ENCODE results near the gene IL1R1.

Gene IL1R1

DNA sequence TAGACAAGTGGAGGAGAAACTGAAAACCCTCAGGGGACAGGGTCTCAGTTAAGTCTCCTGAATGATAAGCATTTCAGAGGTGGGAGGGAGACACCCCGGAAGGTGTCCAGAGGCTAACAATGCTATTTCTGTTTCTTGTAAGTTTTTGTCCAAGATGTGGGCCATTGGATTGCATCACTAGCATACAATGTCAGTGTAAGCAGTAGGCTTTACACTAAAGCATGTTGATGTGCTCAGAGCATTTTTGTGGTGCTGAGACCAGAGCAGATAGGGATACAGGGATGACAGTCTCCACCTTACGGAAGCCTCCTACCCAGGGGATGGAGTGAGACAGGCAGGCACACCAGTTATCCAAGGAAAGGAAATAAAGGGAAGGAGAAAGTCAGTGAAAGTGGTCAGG lies 2.2 kb upstream of the IL1R1 start:
- no peak for DNase-seq

DNA sequence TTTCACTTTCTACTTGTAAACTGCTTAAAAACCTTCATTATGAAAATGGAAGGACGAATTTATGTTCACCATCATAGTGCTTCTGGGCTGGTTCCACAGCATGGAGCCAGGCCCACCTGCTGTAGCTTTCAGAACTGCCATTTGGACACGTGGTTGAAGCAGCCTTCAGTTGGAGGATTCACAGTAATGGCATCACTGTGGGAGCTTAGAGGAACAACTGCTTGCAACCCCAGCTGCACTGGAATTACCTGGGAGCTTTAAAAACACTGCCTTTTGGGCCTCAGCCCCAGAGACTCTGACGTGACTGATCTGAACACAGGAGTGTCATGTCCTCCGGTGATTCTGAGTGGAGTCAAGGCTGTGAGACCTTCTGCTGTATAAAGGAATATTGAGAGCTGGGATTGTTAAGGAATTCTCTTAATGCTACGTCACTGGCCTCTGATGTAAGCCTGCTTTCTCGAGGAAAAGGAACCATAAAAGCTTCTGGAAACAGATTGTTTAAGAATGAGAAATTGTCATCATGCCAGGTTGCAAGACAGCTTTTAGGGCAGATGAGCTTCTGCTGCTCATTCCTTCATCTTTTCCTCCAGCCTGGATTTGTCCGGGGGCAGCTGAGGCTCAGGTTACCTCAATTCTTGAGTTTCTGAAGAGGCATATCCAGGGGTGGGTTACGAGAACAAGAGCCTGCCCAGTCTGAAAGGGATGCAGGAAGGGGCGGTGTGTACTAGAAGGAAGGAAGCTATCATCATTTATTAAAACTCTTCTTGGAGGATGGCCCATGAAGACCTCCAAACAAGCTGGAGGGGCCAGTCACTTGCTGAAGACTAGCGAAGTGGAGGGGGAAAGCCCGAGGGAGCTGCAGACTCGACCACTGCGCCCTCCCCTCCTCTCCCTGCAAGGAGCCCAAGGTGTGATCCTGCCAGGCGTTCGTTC lies 1.3 kb upstream of the IL1R1 start:
- DNase-seq = no peak

DNA sequence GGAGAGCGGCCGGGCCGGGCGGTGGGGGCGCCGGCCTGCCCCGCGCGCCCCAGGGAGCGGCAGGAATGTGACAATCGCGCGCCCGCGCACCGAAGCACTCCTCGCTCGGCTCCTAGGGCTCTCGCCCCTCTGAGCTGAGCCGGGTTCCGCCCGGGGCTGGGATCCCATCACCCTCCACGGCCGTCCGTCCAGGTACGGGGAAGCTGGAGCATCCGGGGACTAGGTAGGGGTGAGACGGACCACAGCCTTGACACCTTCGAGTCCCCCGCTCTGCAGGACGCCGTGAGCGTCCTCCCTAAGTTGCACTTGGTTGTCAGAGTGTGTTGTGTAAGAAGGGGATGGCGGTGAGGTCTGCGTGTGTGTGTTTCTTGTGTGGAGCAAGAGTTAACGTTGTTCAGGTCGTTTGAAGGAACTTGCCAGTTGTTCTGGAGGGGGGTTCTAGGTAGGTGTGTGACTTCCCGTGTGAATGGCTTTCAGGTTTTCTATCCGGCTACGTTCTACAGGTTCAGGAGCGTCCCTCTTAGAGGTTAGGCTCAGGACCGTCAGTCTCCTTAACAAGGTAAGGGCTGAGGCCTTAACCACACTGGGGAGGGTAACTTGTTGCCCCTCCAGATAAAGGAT lies 393 bp downstream of the IL1R1 start:
- DNase-seq = no peak

DNA sequence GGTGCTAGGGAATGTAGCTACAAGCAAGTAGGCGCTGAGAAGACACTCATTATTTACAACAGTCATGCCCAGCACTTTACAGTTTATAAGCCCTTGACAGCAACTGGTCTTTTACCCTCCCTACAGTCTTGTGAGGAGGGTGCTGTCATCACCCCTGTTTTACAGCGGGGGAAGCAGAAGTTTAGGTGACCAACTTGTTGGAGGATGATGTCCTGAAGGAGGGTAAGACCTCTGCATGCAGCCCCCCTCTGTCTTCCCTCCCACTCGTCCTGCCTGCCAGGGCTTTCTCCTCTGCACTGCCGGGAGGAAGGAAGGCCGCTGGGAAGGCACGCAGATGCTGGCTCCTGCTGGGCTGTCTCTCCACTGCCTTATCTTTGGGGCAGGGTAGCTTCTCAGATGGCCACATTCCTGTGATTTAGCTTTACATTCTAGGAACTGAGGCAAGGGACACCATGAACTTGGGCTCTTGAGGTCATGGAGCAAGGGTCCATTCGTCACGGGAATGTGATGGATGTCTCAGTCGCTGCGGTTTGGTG lies 972 bp downstream of the IL1R1 start:
- no peak for DNase-seq

DNA sequence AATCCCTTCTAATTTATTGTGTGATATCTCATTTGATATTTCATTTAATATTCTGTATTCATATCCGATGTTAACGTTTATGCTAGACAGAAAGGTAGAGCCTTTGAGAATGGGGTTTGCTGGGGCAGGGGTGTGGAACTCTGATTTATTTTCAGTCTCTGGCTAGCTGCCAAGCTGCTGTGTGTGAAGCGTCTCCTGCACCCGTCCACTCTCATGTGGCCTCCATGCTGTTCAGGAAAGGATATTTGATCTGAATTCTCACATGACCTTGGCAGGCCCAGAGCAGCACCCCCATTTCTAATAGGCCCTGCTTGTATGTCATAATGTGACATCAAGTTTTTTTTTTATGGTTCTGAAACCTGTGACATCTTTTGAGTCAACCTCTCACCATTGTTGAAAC lies 1.6 kb downstream of the IL1R1 start:
- no peak for DNase-seq

DNA sequence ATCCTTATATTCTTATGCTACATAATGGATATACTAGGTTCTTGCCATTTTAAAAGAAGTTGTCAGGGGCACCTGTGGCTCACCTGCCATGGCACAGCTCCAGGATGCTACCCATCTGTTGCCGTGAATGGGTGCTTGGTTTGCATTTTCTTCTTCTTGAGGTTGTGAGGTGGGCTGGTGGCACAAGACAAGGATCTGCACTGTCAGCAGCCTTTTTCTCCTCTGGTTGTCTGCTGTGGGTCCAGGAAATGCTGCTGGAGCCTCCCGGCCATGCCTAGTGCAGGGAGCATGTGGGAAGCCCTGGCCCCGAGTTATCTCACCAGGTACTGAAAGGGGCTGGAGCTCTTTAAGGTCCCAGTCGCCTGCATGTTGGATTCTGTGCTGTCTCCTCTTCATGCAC lies 2.6 kb downstream of the IL1R1 start:
- DNase-seq = no peak

DNA sequence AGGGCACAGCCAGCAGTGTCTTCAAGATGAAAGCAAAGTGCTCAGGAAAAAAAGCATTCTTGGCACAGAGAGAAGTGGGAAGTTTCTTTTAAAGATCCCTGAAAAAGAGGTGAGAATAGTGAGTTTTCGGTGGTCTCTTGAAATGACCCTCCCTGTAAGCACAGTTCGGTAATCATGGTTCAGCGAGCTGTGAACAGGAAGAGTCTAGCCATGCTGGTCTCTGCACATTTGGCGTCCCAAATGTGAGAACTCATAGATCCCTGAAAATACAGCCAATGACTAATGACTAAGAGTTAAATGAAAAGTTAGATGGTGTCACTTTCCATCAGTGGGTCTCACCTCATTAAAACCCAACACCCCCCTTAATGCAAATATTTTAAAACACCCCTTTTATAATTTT lies 3.4 kb downstream of the IL1R1 start:
- no peak for DNase-seq

DNA sequence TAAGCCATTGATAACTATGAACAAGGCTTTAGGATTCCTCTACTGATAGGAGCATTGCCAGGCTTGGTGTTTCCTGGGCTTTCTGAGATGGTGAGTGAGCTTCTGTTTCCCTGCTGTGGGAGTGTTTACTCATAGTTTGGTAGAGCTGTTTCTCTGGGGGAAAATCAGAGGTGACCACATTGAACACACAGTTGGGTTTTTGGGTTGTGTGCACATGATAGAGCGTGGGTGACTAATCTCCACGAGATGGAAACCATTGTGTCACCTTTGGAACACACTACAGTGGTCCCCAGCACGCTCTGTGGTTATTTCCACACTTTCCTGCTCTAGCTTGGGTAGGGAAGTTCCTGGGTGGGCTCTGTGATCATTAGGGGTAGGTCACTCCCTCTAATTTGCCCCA lies 5.4 kb downstream of the IL1R1 start:
- DNase-seq = no peak

DNA sequence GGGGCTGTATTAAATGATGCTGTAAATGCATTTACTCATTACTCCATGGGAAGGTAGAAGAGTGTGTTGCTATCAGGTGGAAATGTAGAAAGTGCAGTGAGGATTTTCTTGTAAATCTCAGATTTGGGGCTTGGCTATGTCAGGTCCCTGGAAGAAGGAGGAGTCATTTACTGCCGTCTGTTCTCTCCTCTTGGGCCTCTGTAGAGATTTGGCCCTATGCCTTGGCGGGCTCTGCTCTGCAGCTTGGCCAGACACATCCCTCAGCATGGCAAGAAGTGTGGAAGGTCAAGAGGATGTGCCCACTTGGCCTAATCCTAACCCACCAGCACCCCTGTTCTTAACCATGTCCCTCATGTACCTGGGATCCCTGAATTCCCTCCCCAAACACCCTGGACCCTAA lies 6.7 kb downstream of the IL1R1 start:
- no peak for DNase-seq

DNA sequence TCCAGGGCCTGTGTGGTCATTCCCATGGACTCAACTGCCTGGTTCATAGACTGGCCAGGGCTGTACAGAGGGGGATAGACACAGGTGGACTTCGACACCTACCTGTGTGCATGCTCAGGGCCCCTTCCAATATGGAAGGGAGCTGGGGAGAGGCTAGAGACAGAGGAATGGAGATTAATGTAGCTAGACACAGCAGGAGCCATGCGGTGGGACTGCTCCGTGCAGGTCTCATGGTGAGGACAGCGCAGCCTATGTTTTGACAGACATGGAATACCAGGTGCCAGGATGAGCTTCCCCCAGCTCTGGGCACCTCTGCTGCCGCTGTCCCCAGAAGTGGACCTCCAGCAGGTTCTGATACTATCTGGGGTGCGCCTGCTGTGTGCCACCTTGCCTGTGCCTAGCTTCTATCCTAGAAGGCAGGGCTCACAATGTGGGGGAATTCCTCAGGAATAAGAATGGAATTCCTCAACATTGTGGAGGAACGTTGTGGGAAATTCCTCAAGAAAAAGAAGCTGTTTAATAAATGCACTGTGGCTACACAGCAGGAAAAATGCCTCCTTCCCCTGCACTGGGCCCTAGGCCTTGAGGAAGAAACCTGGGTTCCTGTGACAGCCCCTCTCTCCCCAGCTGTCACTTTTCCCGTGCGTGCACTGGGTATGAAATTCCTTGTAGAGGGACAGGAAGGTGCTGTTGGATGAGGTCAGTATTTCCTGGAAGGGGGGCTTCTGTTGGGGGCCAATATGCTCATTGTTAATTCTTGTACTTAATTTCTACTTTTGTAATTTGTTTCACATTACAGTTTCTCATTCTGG lies 7.3 kb downstream of the IL1R1 start:
- DNase-seq = no peak

DNA sequence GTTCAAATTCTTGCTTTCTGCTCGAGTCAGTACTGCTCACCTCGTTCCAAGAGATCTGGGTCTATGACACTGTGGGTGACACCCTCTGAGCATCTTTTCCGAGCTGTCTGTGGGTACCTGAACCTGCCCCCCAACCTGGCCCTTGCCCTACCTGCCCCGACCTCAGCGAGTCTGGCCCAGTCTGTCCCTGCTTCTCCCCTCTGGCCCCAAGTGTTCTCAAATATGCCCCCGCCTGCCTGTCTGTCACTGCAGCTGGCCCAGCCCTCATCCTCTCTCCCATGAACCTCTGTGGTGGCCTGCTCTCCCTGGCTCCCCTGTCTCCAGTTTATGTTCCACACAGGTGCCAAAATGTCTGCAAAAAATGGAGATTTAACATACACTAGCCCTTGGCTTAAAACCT lies 11.8 kb downstream of the IL1R1 start:
- DNase-seq = no peak

DNA sequence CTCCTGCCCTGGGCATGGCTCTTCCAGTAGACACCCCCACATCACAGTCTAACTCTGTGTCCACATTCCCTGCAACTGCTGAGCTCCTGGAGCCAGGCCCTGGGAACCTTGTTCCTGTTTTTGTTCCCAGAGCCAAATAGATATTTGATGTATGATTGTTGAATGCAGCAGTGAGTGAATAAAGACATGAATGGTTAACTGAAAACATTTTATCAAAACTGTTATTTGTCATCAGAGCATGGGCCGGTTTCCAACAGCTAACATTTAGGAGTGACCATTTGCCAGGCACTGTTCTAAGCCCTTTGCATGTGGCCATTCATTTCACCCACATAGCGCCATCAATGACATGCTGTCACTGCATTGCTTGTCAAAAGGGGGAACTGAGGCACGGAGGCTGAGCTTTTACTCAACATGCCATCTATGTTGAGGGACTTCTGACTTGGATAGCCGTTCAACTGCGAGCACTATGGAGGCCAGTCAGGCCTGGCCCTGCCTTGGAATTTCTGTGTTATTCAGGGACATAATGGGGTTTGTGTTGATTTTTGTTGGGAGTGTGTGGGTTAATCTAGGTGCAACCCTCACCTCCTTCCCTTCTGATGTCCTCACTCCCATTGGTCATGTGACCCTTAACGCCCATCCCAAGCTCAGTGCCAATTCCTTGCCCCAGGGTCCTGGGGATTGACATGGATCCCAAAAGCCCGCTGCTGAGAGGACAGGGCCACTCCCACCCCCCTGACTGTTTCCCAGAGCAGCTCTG lies 12.6 kb downstream of the IL1R1 start:
- no peak for DNase-seq

DNA sequence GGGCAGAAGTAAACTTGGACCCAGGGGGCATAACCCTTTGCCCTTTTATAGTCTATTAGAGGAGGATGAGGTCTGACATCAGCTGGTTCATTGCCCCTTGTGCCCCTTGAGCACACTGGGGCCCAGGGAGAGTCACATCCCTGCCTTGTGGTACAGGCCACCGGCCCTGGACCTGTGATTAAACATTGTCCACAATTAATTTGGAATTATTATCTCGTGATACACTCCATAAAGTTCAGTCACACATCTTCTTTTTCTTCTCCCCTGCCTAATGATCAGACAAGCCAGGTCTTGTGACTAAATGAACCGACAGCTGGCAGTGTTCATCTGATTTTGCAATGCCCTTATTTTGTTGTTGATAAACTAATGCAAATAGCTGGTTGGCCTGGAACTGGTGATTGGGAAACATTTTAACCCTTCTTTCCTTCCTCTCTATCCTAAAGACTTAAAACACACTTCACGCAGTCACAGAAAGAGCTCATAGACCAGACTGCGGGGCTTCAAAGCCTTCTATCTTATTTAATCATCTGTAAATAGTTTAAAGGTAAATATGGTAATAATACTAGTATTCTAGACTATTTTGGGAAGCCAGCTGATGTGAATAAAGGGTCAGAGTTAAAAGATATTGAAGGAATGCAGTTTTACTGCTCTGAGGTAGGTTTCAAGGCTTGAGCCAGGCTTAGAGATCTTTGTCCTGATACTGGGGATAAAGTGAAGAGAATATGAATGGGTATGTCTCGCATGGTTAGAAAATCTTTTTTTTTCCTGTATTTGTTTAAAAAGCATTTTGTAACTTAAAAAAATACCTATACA lies 13.4 kb downstream of the IL1R1 start:
- DNase-seq = no peak

DNA sequence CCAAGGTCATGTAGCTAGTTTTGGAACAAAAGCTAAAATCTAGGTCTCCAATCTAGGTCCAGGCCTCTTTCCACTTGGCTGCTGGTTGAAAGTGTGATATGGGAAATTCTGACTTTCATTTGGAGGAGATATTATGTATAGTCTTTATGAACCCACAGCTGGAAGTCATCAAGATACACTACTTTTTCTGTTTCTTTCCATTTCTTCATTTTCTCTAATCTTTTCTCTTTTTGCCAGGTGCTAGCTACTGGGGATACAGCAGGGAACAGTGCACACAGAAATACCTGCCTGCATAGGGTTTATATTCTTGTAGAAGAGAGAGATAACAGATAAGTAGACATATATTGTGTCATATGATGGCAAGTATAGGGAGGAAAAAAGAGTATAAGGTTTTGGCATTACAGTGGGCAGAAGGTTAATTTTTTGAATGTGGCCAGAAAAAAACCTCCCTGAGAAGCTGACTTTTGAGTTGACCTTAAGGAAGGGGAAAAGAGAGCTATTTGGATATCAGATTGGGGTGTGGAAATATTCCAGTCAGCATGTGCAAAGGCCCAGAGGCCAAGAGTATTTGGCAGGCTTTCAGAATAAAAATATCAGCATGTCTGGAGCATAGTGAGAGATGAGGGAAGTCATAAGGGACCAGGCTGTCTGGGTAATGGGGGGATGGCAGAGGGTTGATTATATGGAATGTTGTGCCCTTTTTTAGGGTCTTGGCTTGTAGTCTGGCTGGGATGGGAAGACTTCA lies 15.6 kb downstream of the IL1R1 start:
- no peak for DNase-seq

DNA sequence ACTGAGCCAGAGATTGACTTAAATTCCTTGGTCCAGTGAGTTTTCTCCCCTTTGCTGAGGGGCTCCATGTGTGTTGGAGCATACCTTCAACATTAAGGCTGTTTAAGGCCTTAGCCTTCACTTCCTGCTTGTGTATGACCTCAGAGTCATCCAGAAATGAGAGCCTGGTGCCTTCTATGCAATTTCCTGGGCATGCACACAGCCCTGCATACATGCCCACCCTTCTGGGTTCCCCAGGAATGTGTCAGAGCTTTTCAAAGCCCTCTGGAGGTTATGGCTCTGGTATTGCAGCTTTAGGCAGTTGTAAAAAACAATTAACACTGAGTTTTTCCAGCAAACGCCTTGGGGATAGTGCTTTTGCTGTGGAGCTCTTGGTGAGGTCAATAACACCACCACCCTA lies 16.7 kb downstream of the IL1R1 start:
- DNase-seq = no peak

DNA sequence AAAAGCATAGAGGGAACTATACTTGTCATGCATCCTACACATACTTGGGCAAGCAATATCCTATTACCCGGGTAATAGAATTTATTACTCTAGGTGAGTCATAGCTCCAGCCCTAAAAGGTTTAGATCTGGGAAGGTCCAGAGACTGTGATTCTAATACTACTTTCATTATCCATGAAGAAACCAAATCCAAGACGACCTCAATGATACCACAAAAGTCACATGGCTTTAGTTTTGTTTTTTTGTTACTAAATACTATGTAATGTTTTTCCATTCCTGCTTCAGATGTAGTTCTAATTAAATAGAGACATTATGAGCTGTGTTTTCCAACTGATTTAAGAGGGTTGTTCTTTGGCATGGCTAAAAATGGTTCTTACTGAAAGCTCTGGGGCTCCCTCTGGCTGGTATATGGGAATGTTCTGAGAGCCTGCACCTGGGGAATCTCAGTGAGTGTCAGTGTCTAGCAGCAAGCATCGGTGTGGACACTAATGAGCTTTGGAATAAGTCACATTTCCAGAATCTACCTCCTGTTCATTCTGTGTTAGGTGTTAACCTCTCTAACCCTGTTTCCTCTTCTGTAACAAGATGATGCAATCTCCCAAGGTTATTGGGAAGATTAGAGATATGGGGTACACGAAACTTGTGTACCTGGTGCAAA lies 23.8 kb downstream of the IL1R1 start:
- DNase-seq = no peak

DNA sequence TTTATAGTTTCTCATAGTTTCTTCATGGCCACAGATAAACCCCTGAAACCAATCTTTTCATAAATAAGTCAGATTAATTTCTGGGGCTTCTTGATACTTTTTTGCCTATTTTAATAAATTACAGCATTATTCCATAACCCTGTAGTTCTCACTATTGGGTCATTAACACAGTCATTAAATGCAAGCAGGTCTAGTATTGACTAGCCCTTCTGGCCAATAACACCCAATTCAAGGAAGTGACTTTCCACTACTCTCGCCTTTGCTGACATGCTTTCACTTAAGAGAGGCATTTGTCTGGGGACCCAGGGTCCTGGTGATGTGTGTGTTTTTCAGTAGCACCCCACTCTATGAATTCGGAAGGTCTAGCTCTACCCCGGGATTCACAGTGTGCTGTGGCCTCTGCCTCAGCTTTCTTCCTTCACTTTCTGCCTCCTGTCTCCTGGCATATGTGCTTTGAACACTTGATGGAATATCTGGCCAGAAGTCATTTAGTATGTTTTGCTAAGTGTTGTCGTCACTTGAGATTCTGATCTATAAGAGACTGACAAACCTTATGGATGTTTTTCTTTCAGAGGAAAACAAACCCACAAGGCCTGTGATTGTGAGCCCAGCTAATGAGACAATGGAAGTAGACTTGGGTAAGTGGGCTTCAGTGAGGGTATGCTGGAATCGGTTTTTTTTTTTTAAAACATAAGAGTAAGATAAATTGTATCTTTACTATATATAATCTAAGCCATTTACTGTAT lies 25.7 kb downstream of the IL1R1 start:
- no peak for DNase-seq

DNA sequence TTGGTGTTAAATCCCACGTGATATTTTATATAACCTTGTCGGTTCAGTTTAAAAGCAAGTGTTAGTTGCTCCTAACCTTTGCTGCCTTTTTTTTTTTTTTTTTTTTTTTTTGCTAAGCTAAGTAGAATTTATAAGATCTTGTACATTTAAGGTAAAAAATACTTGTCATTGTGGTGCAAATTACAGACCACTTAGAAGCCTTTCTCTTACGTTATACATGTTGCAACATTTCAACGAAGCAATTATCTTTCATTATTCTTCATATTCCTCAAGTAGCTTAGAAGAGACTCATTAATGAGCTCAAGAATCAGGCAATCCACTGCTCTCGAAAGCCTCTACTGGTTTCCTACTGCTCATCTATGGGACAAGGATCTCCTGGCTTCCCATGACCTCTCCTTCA lies 29.4 kb downstream of the IL1R1 start:
- DNase-seq = no peak

DNA sequence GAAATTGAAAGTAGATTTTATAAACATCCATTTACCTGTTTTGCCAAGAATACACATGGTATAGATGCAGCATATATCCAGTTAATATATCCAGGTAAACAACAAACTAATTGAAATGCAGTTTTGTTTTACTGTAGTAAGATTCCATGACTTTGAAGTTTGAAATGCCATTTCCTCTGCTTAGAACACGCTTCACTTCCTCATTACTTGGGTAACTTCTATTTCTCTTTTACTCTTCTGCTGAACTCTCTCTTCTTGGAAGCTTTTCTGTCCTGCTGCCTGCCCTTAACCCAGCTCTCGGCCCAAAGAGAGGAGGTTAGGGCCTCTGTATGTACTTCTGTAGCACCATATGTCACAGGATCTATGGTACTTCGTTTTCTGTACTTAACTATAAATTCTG lies 30.2 kb downstream of the IL1R1 start:
- no peak for DNase-seq

DNA sequence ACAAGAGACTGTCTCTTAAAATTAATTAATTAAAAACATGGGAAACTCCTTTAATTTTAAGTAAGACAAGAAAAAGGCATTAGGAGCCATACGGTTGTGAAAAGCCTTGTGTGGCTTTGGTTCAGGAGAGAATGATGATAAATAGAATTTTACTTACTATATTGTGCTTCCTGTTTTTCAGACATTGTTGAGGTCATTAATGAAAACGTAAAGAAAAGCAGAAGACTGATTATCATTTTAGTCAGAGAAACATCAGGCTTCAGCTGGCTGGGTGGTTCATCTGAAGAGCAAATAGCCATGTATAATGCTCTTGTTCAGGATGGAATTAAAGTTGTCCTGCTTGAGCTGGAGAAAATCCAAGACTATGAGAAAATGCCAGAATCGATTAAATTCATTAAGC lies 33.6 kb downstream of the IL1R1 start:
- no peak for DNase-seq

Data from central memory CD4-positive, alpha-beta T cell (primary cell).